Stimulated activated CD4-positive, alpha-beta T cell treated with anti-CD3 and anti-CD28 coated beads, Interleukin-12 subunit alpha, Interleukin-12 subunit beta, amount 100 ng/mL, for 24 hours (primary cell): ENCODE results near the gene ZNF518A.
A peak's percentile ranks its signal among the peaks of the same experiment; 100 is the strongest.

Experiments used
- DNase-seq, 2 experiments: peaks; one replicate each; pipeline ENCODE4 v3.0.0-alpha.2; 2020; ENCODE audit warnings: low read depth in 2 of 2

ZNF518A gene

GRCh38 chr10:96129387-96130325, at the start of gene ZNF518A:
Gene ZNF518A, plus strand, starts transcription at chr10:96130297. Its CDS starts 26,026 bp downstream, at chr10:96156323.
- DNase-seq = peak; percentile 76 to 82

DNA sequence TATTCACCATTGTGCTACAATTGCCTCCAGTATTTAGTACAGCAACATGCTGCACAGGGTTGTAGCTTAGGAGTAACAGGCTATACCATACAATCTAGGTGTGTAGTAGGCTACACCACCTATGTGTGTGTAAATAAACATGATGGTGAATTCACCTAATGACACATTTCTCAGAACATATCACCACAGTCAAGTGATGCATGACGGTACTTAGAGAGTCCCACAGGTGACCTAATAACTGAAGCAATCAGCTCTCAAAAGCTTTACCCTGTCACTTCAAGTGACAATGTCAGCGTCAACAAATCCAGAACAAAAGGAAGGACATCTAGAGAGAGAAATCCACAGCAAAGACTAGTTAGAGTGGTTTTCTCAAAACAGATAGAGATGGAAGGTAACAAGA, 47.9 kb upstream of the ZNF518A start:
- no peak for DNase-seq

- no peak for DNase-seq
Observed at GRCh38 chr10:96082748-96083147, 47.3 kb upstream of the ZNF518A start.

GRCh38 chr10:96089116-96089515, 41.0 kb upstream of the ZNF518A start:
- DNase-seq = no peak

DNA sequence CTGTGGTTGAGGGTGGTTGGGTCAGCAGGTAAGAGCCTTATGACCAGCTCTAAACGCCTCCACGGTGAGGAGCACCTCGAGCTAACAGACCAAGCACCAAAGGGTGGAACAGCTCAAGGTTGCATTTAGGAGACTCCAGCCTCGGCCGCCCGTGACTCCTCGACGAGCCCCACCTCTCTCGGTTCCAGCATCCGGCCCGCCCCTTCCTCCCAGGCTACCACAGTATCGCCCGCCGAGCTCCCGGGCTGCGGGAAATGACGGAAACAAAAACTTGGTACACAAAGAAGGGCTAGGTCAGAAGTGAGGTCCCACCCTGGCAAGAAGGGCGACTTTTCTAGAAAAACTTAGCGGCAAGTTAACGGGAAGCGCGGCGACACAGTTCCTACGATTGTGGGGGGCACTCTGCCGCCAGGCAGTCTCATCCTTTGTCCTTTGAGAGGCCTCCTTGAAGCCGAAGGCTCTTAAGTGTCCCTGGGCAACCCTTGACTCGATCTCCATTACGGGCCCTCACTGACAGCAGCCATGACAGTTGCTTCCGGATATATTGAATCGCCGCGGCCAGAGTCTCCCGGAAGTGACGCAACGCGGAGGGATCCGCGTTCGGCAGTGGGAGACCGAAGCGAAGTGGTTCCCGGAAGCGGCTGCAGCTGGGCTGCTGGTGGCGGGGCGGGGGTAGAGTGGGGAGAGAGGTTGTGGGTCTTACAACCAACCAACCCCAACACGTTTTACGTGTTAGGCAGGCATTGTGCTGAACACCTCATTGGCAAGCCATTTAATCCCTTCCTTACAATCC, 40.2 kb upstream of the ZNF518A start:
- DNase-seq = peak; percentile 86 to 87

GRCh38 chr10:96090463-96090800, 39.7 kb upstream of the ZNF518A start:
- DNase-seq = peak in 1 of 2 experiments; percentile 1

DNA sequence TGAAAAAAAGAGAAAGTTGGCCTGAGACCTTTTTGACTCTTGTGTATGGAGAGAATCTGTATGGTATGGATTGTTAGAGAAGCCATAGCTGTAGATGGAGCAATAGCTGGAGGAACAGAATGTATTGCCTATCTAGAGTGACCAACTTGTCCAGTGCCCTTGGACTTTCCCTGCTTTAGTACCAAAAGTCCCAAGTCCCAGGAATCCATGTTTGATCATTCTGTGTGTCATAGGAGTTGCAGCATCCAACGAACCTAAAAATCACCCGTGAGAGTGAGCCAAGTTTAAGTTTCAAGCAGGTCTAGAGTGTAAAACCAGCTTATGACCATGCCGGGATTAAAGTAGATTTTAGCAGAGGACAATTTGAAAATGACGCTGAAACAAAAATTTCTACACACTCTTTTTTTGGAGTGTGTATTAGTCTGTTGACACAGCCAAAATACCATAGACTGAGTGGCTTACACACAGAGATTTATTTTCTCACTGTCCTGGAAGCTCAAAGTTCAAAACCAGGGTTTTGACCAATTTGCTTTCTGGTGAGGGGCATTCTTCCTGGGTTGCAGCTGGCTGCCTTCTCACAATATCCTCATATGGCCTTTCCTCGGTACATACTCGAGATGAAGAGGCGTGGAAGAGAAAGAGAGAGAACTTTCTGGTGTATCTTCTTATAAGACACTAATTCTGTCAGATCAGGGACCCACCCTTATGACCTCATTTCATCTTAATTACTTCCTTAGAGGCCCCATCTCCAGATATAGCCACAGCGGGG, 36.9 kb upstream of the ZNF518A start:
- no peak for DNase-seq

DNA sequence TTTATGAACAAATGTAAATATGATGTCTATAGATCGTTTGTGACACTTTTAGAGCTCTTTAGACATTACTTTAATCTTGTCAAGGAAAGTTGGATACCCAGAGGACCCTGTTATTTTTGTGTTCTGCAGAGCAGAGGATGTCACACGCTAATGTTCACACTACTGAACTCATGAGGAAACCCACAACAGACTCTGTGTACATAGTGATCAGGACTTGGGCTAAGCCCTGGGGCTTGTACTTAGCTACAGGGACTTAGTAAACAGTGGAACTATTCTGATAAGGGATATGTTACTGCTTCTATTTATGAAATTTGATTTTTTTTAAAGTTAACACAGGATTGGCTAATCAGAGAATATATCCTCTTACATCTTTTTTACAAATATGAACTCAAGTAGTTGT, 36.1 kb upstream of the ZNF518A start:
- DNase-seq = no peak

GRCh38 chr10:96096958-96097357, 33.1 kb upstream of the ZNF518A start:
- DNase-seq = no peak

- no peak for DNase-seq
Observed at GRCh38 chr10:96097865-96098264, 32.2 kb upstream of the ZNF518A start.

- DNase-seq = no peak
Observed at GRCh38 chr10:96107623-96108038, 22.5 kb upstream of the ZNF518A start.

DNA sequence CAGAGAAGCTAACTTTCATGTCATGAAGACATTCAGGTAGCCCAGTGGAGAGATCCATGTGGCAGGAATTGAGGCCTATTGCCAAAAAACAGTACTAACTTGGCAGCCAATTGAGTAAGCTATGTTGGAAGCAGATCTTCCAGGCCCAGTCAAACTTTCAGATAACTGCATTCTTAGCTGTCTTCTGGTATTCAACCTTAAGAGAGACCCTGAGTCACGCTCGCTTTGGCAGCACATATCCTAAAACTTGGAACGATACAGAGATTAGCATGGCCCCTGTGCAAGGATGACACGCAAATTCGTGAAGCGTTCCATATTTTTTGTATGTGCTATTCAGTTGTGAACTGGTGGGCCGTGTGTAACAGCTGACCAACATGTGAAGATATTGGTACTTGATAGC, 17.6 kb upstream of the ZNF518A start:
- DNase-seq = no peak

- no peak for DNase-seq
Observed at GRCh38 chr10:96118604-96119450, 11.3 kb upstream of the ZNF518A start.

- no peak for DNase-seq
Observed at GRCh38 chr10:96122824-96123223, 7.3 kb upstream of the ZNF518A start.

DNA sequence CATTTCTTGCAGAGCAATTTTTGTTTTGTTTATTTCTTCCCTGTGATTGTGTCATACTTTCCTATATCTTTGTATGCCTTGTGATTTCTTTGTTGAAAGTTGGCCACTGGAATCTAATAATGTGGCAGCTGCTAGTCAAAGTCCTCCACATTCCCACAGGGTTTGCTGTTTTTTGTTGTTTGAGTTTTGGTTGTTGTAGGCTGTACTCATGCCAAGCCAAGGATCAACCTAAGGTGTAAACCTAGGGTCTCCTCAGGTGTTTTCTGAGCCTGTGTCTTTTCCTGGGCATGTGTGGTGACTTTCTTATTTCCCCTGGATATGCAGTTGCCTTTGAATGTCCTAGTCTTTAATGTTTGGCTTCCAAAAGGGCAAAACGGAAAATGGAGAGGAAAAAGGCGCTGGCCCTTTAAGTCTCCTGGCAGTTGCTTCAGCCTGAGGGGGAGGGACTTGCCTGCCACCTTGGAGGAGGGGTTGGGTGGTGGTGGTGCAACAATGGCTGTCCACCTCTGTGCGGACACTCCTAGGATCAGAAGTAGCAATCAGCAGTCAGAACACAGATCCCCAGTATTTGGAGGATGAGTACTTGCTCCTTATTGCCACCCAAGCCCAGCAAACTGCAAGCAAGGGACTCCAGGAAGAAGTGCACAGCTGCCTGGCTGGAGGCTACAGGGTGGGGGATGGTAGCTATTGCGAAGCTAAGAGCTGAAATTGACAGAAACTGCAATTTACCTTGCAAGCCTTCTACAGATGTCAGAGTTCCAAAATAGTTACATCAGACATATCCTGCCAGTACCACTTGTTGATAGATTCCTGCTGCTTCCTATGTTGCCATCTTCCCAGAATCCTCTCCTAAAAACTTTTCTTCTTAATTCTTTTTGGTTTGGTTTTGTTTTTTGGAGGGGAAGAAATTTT, 5.6 kb upstream of the ZNF518A start:
- no peak for DNase-seq

- DNase-seq = no peak
Observed at GRCh38 chr10:96125142-96125515, 5.0 kb upstream of the ZNF518A start.

- peak; percentile 52 to 68 for DNase-seq
Observed at GRCh38 chr10:96130326-96130995, 364 bp downstream of the ZNF518A start.

DNA sequence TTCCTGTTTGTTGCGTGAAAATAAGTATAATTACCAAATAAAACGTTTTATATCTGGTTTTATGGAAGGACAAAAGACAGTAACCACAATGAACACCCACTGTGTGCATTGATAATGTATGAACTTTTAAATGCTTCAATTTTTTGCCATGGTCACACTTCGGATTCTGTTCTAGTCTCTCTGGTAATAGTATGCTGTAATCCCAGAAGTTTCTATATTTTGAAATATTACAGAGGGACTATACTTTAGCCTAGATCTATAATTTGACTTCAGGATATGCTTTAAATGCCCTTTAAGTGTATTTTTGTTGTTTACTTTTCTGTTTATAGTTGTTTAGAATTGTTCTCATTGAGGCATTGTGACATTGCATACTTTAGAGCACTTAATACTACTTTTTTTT, 1.5 kb downstream of the ZNF518A start:
- DNase-seq = no peak

- no peak for DNase-seq
Observed at GRCh38 chr10:96133135-96133534, 3.0 kb downstream of the ZNF518A start.

DNA sequence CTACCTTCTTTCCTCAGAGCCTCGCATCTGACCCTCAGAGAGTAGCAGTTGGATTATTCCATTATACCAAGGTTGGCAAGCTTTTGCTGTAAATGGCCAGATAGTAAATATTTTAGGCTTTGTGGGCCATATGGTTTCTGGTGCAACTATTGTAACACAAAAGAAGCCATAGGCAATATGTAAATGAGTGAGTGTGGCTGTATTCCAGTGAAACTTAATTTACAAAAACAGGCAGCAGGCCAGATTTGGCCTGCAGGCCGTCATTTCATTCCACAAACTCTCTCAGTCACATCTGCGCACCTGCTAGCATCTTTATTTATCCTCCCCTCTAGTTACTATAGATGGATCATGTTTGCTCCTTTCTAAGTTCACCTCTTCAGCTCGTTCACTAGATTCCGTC, 6.7 kb downstream of the ZNF518A start:
- DNase-seq = no peak
